Activated naive CD4-positive, alpha-beta T cell treated with anti-CD3 and anti-CD28 coated beads for 36 hours (primary cell): ENCODE results near the gene PTAFR. TPM values are rescaled to one million over a fixed set of nuclear protein-coding genes. Genes with fewer than 3 reads are reported as not detected.

ENCODE experiments used
- CTCF ChIA-PET: fragments of 350-600 bp; sonication (Branson Sonifier 250); formaldehyde crosslinking; loops from one replicate; lab custom pipeline; 2021; ENCODE audit warnings: antibody characterized with exemption; lab: Charles Lee
- DNase-seq: peaks from one replicate; pipeline ENCODE4 v3.0.0-alpha.2; 2020
- H3K27ac Mint-ChIP-seq: one replicate; pipeline ENCODE4 v1.8.0; 2021; ENCODE audit warnings: mild to moderate bottlenecking, mixed read lengths
- H3K27me3 Mint-ChIP-seq: one replicate; pipeline ENCODE4 v1.8.0; 2021; ENCODE audit warnings: low read depth, mixed read lengths
- H3K36me3 Mint-ChIP-seq: one replicate; pipeline ENCODE4 v1.8.0; 2021; ENCODE audit warnings: low read depth, mixed read lengths
- H3K4me1 Mint-ChIP-seq: one replicate; pipeline ENCODE4 v1.8.0; 2021; ENCODE audit warnings: low read depth, mixed read lengths
- H3K4me3 Mint-ChIP-seq: one replicate; pipeline ENCODE4 v1.8.0; 2021; ENCODE audit warnings: mild to moderate bottlenecking, moderate library complexity, mixed read lengths
- H3K9me3 Mint-ChIP-seq: one replicate; pipeline ENCODE4 v1.8.0; 2021; ENCODE audit warnings: mixed read lengths
- intact Hi-C: fragments of 100-400 bp; cut with micrococcal nuclease; formaldehyde crosslinking; loops from one replicate; pipeline ENCODE4 v1.15.1; 2023
- total RNA-seq, 2 experiments: library from RNA; stranded (reverse); gene quantifications; one replicate each; pipeline ENCODE4 v1.2.3, GENCODE V29; 2021

The PTAFR gene
- total RNA-seq, 2 experiments from 2014 or later: 0.05 to 0.07 TPM

GRCh38 chr1:28123461-28123961 is 53.0 kb downstream of the PTAFR start:
- H3K36me3 Mint-ChIP-seq: no peaks in the 10 kb centered on the region
- peaks cover 18% of the 10 kb centered on the region for H3K27me3 Mint-ChIP-seq
- intact Hi-C loops: no loop called here
- H3K4me3 Mint-ChIP-seq: no peak overlapping the region
- no peak for DNase-seq
- H3K27ac Mint-ChIP-seq: no peak overlapping the region
- H3K4me1 Mint-ChIP-seq: no peaks in the 10 kb centered on the region
- CTCF ChIA-PET: interaction anchor here (0.6 kb wide), 1 partner anchor 61 kb away, joined by 3 read pairs; no protein-coding TSS in a partner anchor
- H3K9me3 Mint-ChIP-seq: no peaks in the 10 kb centered on the region

- no peaks in the 10 kb centered on the region for H3K4me1 Mint-ChIP-seq
- CTCF ChIA-PET: no interaction called here
- no peak overlapping the region for H3K4me3 Mint-ChIP-seq
- intact Hi-C loops: no loop called here
- no peaks in the 10 kb centered on the region for H3K36me3 Mint-ChIP-seq
- DNase-seq: no peak
- no peaks in the 10 kb centered on the region for H3K9me3 Mint-ChIP-seq
- H3K27me3 Mint-ChIP-seq: peaks cover 12% of the 10 kb centered on the region
- no peak overlapping the region for H3K27ac Mint-ChIP-seq
Observed at GRCh38 chr1:28122183-28122582, 54.3 kb downstream of the PTAFR start.

GRCh38 chr1:28119556-28119955 is 56.9 kb downstream of the PTAFR start:
- no peaks in the 10 kb centered on the region for H3K27me3 Mint-ChIP-seq
- CTCF ChIA-PET: interaction anchor here (1.4 kb wide), 1 partner anchor 25 kb away, joined by 3 read pairs; no protein-coding TSS in a partner anchor
- H3K9me3 Mint-ChIP-seq: no peaks in the 10 kb centered on the region
- H3K4me3 Mint-ChIP-seq: no peak overlapping the region
- intact Hi-C loops: no loop called here
- no peak for DNase-seq
- no peak overlapping the region for H3K27ac Mint-ChIP-seq
- no peaks in the 10 kb centered on the region for H3K36me3 Mint-ChIP-seq
- H3K4me1 Mint-ChIP-seq: peaks cover 11% of the 10 kb centered on the region

- no peak for DNase-seq
- no peaks in the 10 kb centered on the region for H3K9me3 Mint-ChIP-seq
- H3K36me3 Mint-ChIP-seq: no peaks in the 10 kb centered on the region
- intact Hi-C loops: no loop called here
- H3K4me1 Mint-ChIP-seq: peaks cover 11% of the 10 kb centered on the region
- H3K27ac Mint-ChIP-seq: no peak overlapping the region
- no peaks in the 10 kb centered on the region for H3K27me3 Mint-ChIP-seq
- H3K4me3 Mint-ChIP-seq: no peak overlapping the region
- CTCF ChIA-PET: no interaction called here
Observed at GRCh38 chr1:28118640-28119307, 57.7 kb downstream of the PTAFR start.

- CTCF ChIA-PET: interaction anchor here (0.6 to 2.3 kb wide), 3 partner anchors 24 to 226 kb away, joined by 3 to 6 read pairs (median 3); no protein-coding TSS in a partner anchor
- intact Hi-C loops: loop anchor here (1.0 to 2.0 kb wide), 4 partner anchors 26 to 85 kb away; partner anchors contain the start of gene EYA3
- Mint-ChIP-seq H3K36me3 (no peaks in the 10 kb centered on the region), H3K27me3 (no peaks in the 10 kb centered on the region), H3K4me3 (no peak overlapping the region), H3K9me3 (no peaks in the 10 kb centered on the region), H3K27ac (peak overlapping the region; percentile 7), H3K4me1 (peaks cover 13% of the 10 kb centered on the region)
- DNase-seq: peak; percentile 86
Observed at GRCh38 chr1:28115267-28115666, 61.2 kb downstream of the PTAFR start.

- DNase-seq: no peak
- H3K4me1 Mint-ChIP-seq: peaks cover 13% of the 10 kb centered on the region
- no peak overlapping the region for H3K4me3 Mint-ChIP-seq
- no peaks in the 10 kb centered on the region for H3K9me3 Mint-ChIP-seq
- no peaks in the 10 kb centered on the region for H3K27me3 Mint-ChIP-seq
- CTCF ChIA-PET: interaction anchor here (0.6 to 2.3 kb wide), 6 partner anchors 23 to 226 kb away, joined by 3 to 6 read pairs (median 3); no protein-coding TSS in a partner anchor
- no peak overlapping the region for H3K27ac Mint-ChIP-seq
- intact Hi-C loops: loop anchor here (1.0 to 2.0 kb wide), 4 partner anchors 26 to 85 kb away; partner anchors contain the start of gene EYA3
- no peaks in the 10 kb centered on the region for H3K36me3 Mint-ChIP-seq
Observed at GRCh38 chr1:28114844-28115243, 61.6 kb downstream of the PTAFR start.

- H3K4me3 Mint-ChIP-seq: no peak overlapping the region
- intact Hi-C loops: no loop called here
- CTCF ChIA-PET: interaction anchor here (0.6 to 5.0 kb wide), 5 partner anchors 8 to 1651 kb away, joined by 3 to 29 read pairs (median 4); no protein-coding TSS in a partner anchor
- no peak overlapping the region for H3K27ac Mint-ChIP-seq
- no peaks in the 10 kb centered on the region for H3K9me3 Mint-ChIP-seq
- H3K36me3 Mint-ChIP-seq: no peaks in the 10 kb centered on the region
- no peaks in the 10 kb centered on the region for H3K27me3 Mint-ChIP-seq
- DNase-seq: no peak
- peaks cover 13% of the 10 kb centered on the region for H3K4me1 Mint-ChIP-seq
Observed at GRCh38 chr1:28113242-28113572, 63.3 kb downstream of the PTAFR start.

- no peak overlapping the region for H3K4me3 Mint-ChIP-seq
- intact Hi-C loops: no loop called here
- no peak overlapping the region for H3K27ac Mint-ChIP-seq
Observed at GRCh38 chr1:28112388-28113241, 63.9 kb downstream of the PTAFR start.

GRCh38 chr1:28111157-28111556 is 65.3 kb downstream of the PTAFR start:
- no peaks in the 10 kb centered on the region for H3K27me3 Mint-ChIP-seq
- no peak overlapping the region for H3K27ac Mint-ChIP-seq
- intact Hi-C loops: no loop called here
- no peak overlapping the region for H3K4me3 Mint-ChIP-seq
- CTCF ChIA-PET: interaction anchor here (1.2 to 5.0 kb wide), 2 partner anchors 20 to 98 kb away, joined by 3 to 29 read pairs; no protein-coding TSS in a partner anchor
- no peaks in the 10 kb centered on the region for H3K9me3 Mint-ChIP-seq
- peaks cover 9% of the 10 kb centered on the region for H3K4me1 Mint-ChIP-seq
- DNase-seq: no peak
- no peaks in the 10 kb centered on the region for H3K36me3 Mint-ChIP-seq

More at GRCh38 chr1:28112388-28113241, 63.9 kb downstream of the PTAFR start:
- DNase-seq: peak; percentile 25
- Mint-ChIP-seq H3K4me1 (peaks cover 13% of the 10 kb centered on the region), H3K9me3 (no peaks in the 10 kb centered on the region), H3K27me3 (no peaks in the 10 kb centered on the region), H3K36me3 (no peaks in the 10 kb centered on the region)
- CTCF ChIA-PET: interaction anchor here (0.6 to 5.0 kb wide), 8 partner anchors 8 to 1650 kb away, joined by 3 to 29 read pairs (median 4); no protein-coding TSS in a partner anchor

GRCh38 chr1:28110555-28110954 is 65.9 kb downstream of the PTAFR start:
- DNase-seq: no peak
- intact Hi-C loops: no loop called here
- CTCF ChIA-PET: interaction anchor here (0.6 to 5.0 kb wide), 3 partner anchors 19 to 24 kb away, joined by 3 to 29 read pairs (median 3); no protein-coding TSS in a partner anchor
- Mint-ChIP-seq H3K4me3 (no peak overlapping the region), H3K9me3 (no peaks in the 10 kb centered on the region), H3K27ac (no peak overlapping the region), H3K27me3 (no peaks in the 10 kb centered on the region), H3K4me1 (peaks cover 9% of the 10 kb centered on the region), H3K36me3 (no peaks in the 10 kb centered on the region)

- no peaks in the 10 kb centered on the region for H3K36me3 Mint-ChIP-seq
- H3K4me3 Mint-ChIP-seq: no peak overlapping the region
- no peaks in the 10 kb centered on the region for H3K9me3 Mint-ChIP-seq
- intact Hi-C loops: no loop called here
- H3K4me1 Mint-ChIP-seq: peaks cover 2% of the 10 kb centered on the region
- no peaks in the 10 kb centered on the region for H3K27me3 Mint-ChIP-seq
- DNase-seq: no peak
- CTCF ChIA-PET: interaction anchor here (0.7 to 5.0 kb wide), 4 partner anchors 18 to 103 kb away, joined by 3 to 29 read pairs (median 4); no protein-coding TSS in a partner anchor
- no peak overlapping the region for H3K27ac Mint-ChIP-seq
Observed at GRCh38 chr1:28109639-28110038, 66.9 kb downstream of the PTAFR start.

- no peak for DNase-seq
- no peaks in the 10 kb centered on the region for H3K27me3 Mint-ChIP-seq
- H3K4me3 Mint-ChIP-seq: no peak overlapping the region
- H3K27ac Mint-ChIP-seq: no peak overlapping the region
- intact Hi-C loops: no loop called here
- H3K4me1 Mint-ChIP-seq: peaks cover 2% of the 10 kb centered on the region
- no peaks in the 10 kb centered on the region for H3K9me3 Mint-ChIP-seq
- no peaks in the 10 kb centered on the region for H3K36me3 Mint-ChIP-seq
- CTCF ChIA-PET: interaction anchor here (2.7 kb wide), 1 partner anchor 17 kb away, joined by 11 read pairs; no protein-coding TSS in a partner anchor
Observed at GRCh38 chr1:28108001-28108400, 68.5 kb downstream of the PTAFR start.
